T-helper 17 cell (primary cell): ENCODE data around the gene ARHGAP28. TPM values are rescaled to one million over a fixed set of nuclear protein-coding genes. Genes with fewer than 3 reads are reported as not detected.

ENCODE experiments used
- ATAC-seq: fragments of 150-1000 bp; cut with Tn5 transposase; 2 replicates; pipeline ENCODE4 v1.10.0; 2021; ENCODE audit warnings: mild to moderate bottlenecking, moderate library complexity
- DNase-seq, 3 donors: peaks; one replicate each; pipeline versions ENCODE4 v3.0.0 to v3.0.0-alpha.2; 2020 to 2021
- H3K9me3 ChIP-seq: one replicate; pipeline ENCODE4 v1.7.0; 2013; ENCODE audit warnings: low read length, mild to moderate bottlenecking; ENCODE audit not compliant: control insufficient read depth, poor library complexity, severe bottlenecking
- H3K27ac Mint-ChIP-seq: one replicate; pipeline ENCODE4 v1.8.0; 2022; ENCODE audit warnings: mild to moderate bottlenecking, moderate library complexity, mixed read lengths
- H3K27me3 Mint-ChIP-seq: one replicate; pipeline ENCODE4 v1.8.0; 2022; ENCODE audit warnings: mixed read lengths
- H3K36me3 Mint-ChIP-seq: one replicate; pipeline ENCODE4 v1.8.0; 2022; ENCODE audit warnings: low read depth, mixed read lengths
- H3K4me1 Mint-ChIP-seq: one replicate; pipeline ENCODE4 v1.8.0; 2022; ENCODE audit warnings: mild to moderate bottlenecking, mixed read lengths
- H3K4me3 Mint-ChIP-seq: one replicate; pipeline ENCODE4 v1.8.0; 2022; ENCODE audit warnings: mild to moderate bottlenecking, moderate library complexity, mixed read lengths
- total RNA-seq, 4 donors: library from RNA in 2 of 4; stranded (reverse) in 2 of 4; gene quantifications; one replicate each; pipeline ENCODE4 v1.2.3 and lab custom pipeline; 2022 to 2026

ARHGAP28 gene
- total RNA-seq, 2 donors from 2014 or later, result not detected

GRCh38 chr18:6764382-6764781 is 34.9 kb downstream of the ARHGAP28 start:
- no peak overlapping the region for H3K4me3 Mint-ChIP-seq
- no peaks in the 10 kb centered on the region for H3K36me3 Mint-ChIP-seq
- no peaks in the 10 kb centered on the region for H3K9me3 ChIP-seq
- H3K4me1 Mint-ChIP-seq, result no peaks in the 10 kb centered on the region
- no peak for DNase-seq
- no peak for ATAC-seq
- no peak overlapping the region for H3K27ac Mint-ChIP-seq
- H3K27me3 Mint-ChIP-seq, result no peaks in the 10 kb centered on the region

- DNase-seq, result no peak
- Mint-ChIP-seq H3K27me3 (no peaks in the 10 kb centered on the region), H3K4me3 (no peak overlapping the region), H3K4me1 (no peaks in the 10 kb centered on the region), H3K27ac (no peak overlapping the region), H3K36me3 (no peaks in the 10 kb centered on the region)
- H3K9me3 ChIP-seq, result no peaks in the 10 kb centered on the region
- ATAC-seq, result no peak
These were observed 44.3 kb downstream of the ARHGAP28 start for GRCh38 chr18:6773777-6774176.

GRCh38 chr18:6775237-6775636 is 45.7 kb downstream of the ARHGAP28 start:
- H3K36me3 Mint-ChIP-seq, result no peaks in the 10 kb centered on the region

GRCh38 chr18:6775702-6776101 is 46.2 kb downstream of the ARHGAP28 start:
- no peak for ATAC-seq
- H3K4me3 Mint-ChIP-seq, result no peak overlapping the region
- H3K27me3 Mint-ChIP-seq, result no peaks in the 10 kb centered on the region
- no peak overlapping the region for H3K27ac Mint-ChIP-seq
- no peaks in the 10 kb centered on the region for H3K4me1 Mint-ChIP-seq
- H3K36me3 Mint-ChIP-seq, result no peaks in the 10 kb centered on the region
- no peaks in the 10 kb centered on the region for H3K9me3 ChIP-seq
- no peak for DNase-seq

More at GRCh38 chr18:6775237-6775636, 45.7 kb downstream of the ARHGAP28 start:
- no peak overlapping the region for H3K4me3 Mint-ChIP-seq
- ATAC-seq (no peak), DNase-seq (no peak)
- H3K27ac Mint-ChIP-seq, result no peak overlapping the region
- H3K4me1 Mint-ChIP-seq, result no peaks in the 10 kb centered on the region
- H3K27me3 Mint-ChIP-seq, result no peaks in the 10 kb centered on the region
- no peaks in the 10 kb centered on the region for H3K9me3 ChIP-seq

- ATAC-seq, result no peak
- H3K9me3 ChIP-seq, result no peaks in the 10 kb centered on the region
- no peak overlapping the region for H3K27ac Mint-ChIP-seq
- H3K27me3 Mint-ChIP-seq, result no peaks in the 10 kb centered on the region
- no peak overlapping the region for H3K4me3 Mint-ChIP-seq
- no peaks in the 10 kb centered on the region for H3K36me3 Mint-ChIP-seq
- no peak for DNase-seq
- H3K4me1 Mint-ChIP-seq, result no peaks in the 10 kb centered on the region
These were observed 46.7 kb downstream of the ARHGAP28 start for GRCh38 chr18:6776188-6776587.

- no peaks in the 10 kb centered on the region for H3K27me3 Mint-ChIP-seq
- no peaks in the 10 kb centered on the region for H3K9me3 ChIP-seq
- H3K4me1 Mint-ChIP-seq, result no peaks in the 10 kb centered on the region
- no peak overlapping the region for H3K4me3 Mint-ChIP-seq
- ATAC-seq (no peak), DNase-seq (no peak)
- no peak overlapping the region for H3K27ac Mint-ChIP-seq
- H3K36me3 Mint-ChIP-seq, result no peaks in the 10 kb centered on the region
These were observed 48.0 kb downstream of the ARHGAP28 start for GRCh38 chr18:6777509-6777908.

- Mint-ChIP-seq H3K4me1 (no peaks in the 10 kb centered on the region), H3K27ac (no peak overlapping the region), H3K27me3 (no peaks in the 10 kb centered on the region), H3K4me3 (no peak overlapping the region), H3K36me3 (no peaks in the 10 kb centered on the region)
- DNase-seq (no peak), ATAC-seq (no peak)
- no peaks in the 10 kb centered on the region for H3K9me3 ChIP-seq
These were observed 49.1 kb downstream of the ARHGAP28 start for GRCh38 chr18:6778459-6779247.

GRCh38 chr18:6781142-6781714 is 51.7 kb downstream of the ARHGAP28 start:
- Mint-ChIP-seq H3K27ac (no peak overlapping the region), H3K36me3 (no peaks in the 10 kb centered on the region), H3K27me3 (no peaks in the 10 kb centered on the region), H3K4me1 (no peaks in the 10 kb centered on the region), H3K4me3 (no peak overlapping the region)
- H3K9me3 ChIP-seq, result no peaks in the 10 kb centered on the region
- DNase-seq, result no peak
- no peak for ATAC-seq

- H3K9me3 ChIP-seq, result no peaks in the 10 kb centered on the region
- H3K4me3 Mint-ChIP-seq, result no peak overlapping the region
These were observed 52.3 kb downstream of the ARHGAP28 start for GRCh38 chr18:6781796-6782195.

GRCh38 chr18:6782861-6783260 is 53.3 kb downstream of the ARHGAP28 start:
- DNase-seq, result no peak
- no peak overlapping the region for H3K4me3 Mint-ChIP-seq
- H3K4me1 Mint-ChIP-seq, result no peaks in the 10 kb centered on the region
- no peaks in the 10 kb centered on the region for H3K9me3 ChIP-seq
- H3K27ac Mint-ChIP-seq, result no peak overlapping the region
- no peaks in the 10 kb centered on the region for H3K27me3 Mint-ChIP-seq
- no peak for ATAC-seq
- H3K36me3 Mint-ChIP-seq, result no peaks in the 10 kb centered on the region

More at GRCh38 chr18:6781796-6782195, 52.3 kb downstream of the ARHGAP28 start:
- Mint-ChIP-seq H3K27ac (no peak overlapping the region), H3K27me3 (no peaks in the 10 kb centered on the region), H3K4me1 (no peaks in the 10 kb centered on the region), H3K36me3 (no peaks in the 10 kb centered on the region)
- ATAC-seq (no peak), DNase-seq (no peak)

GRCh38 chr18:6784046-6784445 is 54.5 kb downstream of the ARHGAP28 start:
- Mint-ChIP-seq H3K36me3 (no peaks in the 10 kb centered on the region), H3K4me1 (no peaks in the 10 kb centered on the region), H3K4me3 (no peak overlapping the region), H3K27me3 (no peaks in the 10 kb centered on the region), H3K27ac (no peak overlapping the region)
- ATAC-seq, result no peak
- no peak for DNase-seq
- no peaks in the 10 kb centered on the region for H3K9me3 ChIP-seq

GRCh38 chr18:6785001-6785400 is 55.5 kb downstream of the ARHGAP28 start:
- DNase-seq (no peak), ATAC-seq (no peak)
- no peaks in the 10 kb centered on the region for H3K27me3 Mint-ChIP-seq
- H3K9me3 ChIP-seq, result no peaks in the 10 kb centered on the region
- H3K27ac Mint-ChIP-seq, result no peak overlapping the region
- no peaks in the 10 kb centered on the region for H3K4me1 Mint-ChIP-seq
- H3K36me3 Mint-ChIP-seq, result no peaks in the 10 kb centered on the region
- H3K4me3 Mint-ChIP-seq, result no peak overlapping the region

GRCh38 chr18:6785411-6785810 is 55.9 kb downstream of the ARHGAP28 start:
- Mint-ChIP-seq H3K36me3 (no peaks in the 10 kb centered on the region), H3K27ac (no peak overlapping the region), H3K4me3 (no peak overlapping the region), H3K27me3 (no peaks in the 10 kb centered on the region), H3K4me1 (no peaks in the 10 kb centered on the region)
- H3K9me3 ChIP-seq, result no peaks in the 10 kb centered on the region
- ATAC-seq, result no peak
- DNase-seq, result no peak

GRCh38 chr18:6792391-6792790 is 62.9 kb downstream of the ARHGAP28 start:
- Mint-ChIP-seq H3K4me1 (no peaks in the 10 kb centered on the region), H3K27ac (no peak overlapping the region), H3K36me3 (no peaks in the 10 kb centered on the region), H3K4me3 (no peak overlapping the region), H3K27me3 (no peaks in the 10 kb centered on the region)
- H3K9me3 ChIP-seq, result no peaks in the 10 kb centered on the region
- ATAC-seq (no peak), DNase-seq (no peak)
